HG02571 (cell line): ENCODE results near the gene SMCO4.
A peak's percentile ranks its signal among the peaks of the same experiment; 100 is the strongest.

Experiments used
- ATAC-seq: cut with Tn5 transposase; IDR thresholded peaks from one replicate; pipeline ENCODE4 v1.9.1; 2021; ENCODE audit warnings: mild to moderate bottlenecking, moderate library complexity; ENCODE audit not compliant: unreplicated experiment

Gene SMCO4

GRCh38 chr11:93563857-93564256 is 20.7 kb upstream of the SMCO4 start:
- no peak for ATAC-seq

GRCh38 chr11:93560199-93560932 is 17.2 kb upstream of the SMCO4 start:
- ATAC-seq = no peak

GRCh38 chr11:93559681-93560080 is 16.5 kb upstream of the SMCO4 start:
- ATAC-seq = no peak

- no peak for ATAC-seq
Measured at GRCh38 chr11:93552874-93553273, 9.7 kb upstream of the SMCO4 start.

- no peak for ATAC-seq
Measured at GRCh38 chr11:93549976-93550375, 6.8 kb upstream of the SMCO4 start.

GRCh38 chr11:93548679-93549319 is 5.6 kb upstream of the SMCO4 start:
- ATAC-seq = no peak

- no peak for ATAC-seq
Measured at GRCh38 chr11:93547773-93548172, 4.6 kb upstream of the SMCO4 start.

- ATAC-seq = no peak
Measured at GRCh38 chr11:93547028-93547427, 3.8 kb upstream of the SMCO4 start.

- no peak for ATAC-seq
Measured at GRCh38 chr11:93545566-93545965, 2.4 kb upstream of the SMCO4 start.

GRCh38 chr11:93542811-93543229 is 371 bp downstream of the SMCO4 start:
- ATAC-seq = peak; percentile 46

GRCh38 chr11:93541884-93542810 is 1.0 kb downstream of the SMCO4 start:
- peak; percentile 57 for ATAC-seq

- no peak for ATAC-seq
Measured at GRCh38 chr11:93540896-93541553, 2.2 kb downstream of the SMCO4 start.

GRCh38 chr11:93540337-93540736 is 2.9 kb downstream of the SMCO4 start:
- ATAC-seq = no peak

- no peak for ATAC-seq
Measured at GRCh38 chr11:93537767-93538261, 5.4 kb downstream of the SMCO4 start.

- ATAC-seq = no peak
Measured at GRCh38 chr11:93537049-93537448, 6.1 kb downstream of the SMCO4 start.

- peak; percentile 3 for ATAC-seq
Measured at GRCh38 chr11:93536101-93536861, 6.9 kb downstream of the SMCO4 start.

- peak; percentile 39 for ATAC-seq
Measured at GRCh38 chr11:93535578-93535977, 7.6 kb downstream of the SMCO4 start.

GRCh38 chr11:93532806-93533205 is 10.4 kb downstream of the SMCO4 start:
- no peak for ATAC-seq

GRCh38 chr11:93532281-93532789 is 10.9 kb downstream of the SMCO4 start:
- ATAC-seq = no peak

- no peak for ATAC-seq
Measured at GRCh38 chr11:93530468-93530826, 12.7 kb downstream of the SMCO4 start.
